HCT116 (cell line): Measurements from ENCODE around the gene CRISPLD2. TPM values are rescaled to one million over a fixed set of nuclear protein-coding genes. Genes with fewer than 3 reads are reported as not detected.
"Not testable (repeated sequence)": the region's sequence is repeated elsewhere in the genome, so short reads cannot be mapped to it uniquely, and the experiment has no call there.

Experiments used
- ATAC-seq: fragments of 200-7000 bp; cut with Tn5 transposase; 2 replicates; pipeline ENCODE4 v1.9.1; 2020; ENCODE audit warnings: mild to moderate bottlenecking, moderate library complexity
- BruUV-seq: library from RNA; stranded (reverse); fragments of 400-500 nt; replicated peaks from 2 replicates; lab custom pipeline; 2021; lab: Mats Ljungman, UMichigan
- CTCF ChIA-PET: fragments of 300-600 bp; sonication (Branson Sonifier 250); formaldehyde crosslinking; loops from one replicate; lab custom pipeline; 2021; ENCODE audit warnings: antibody characterized with exemption; lab: Charles Lee
- POLR2A ChIA-PET: fragments of 300-600, 350-600 bp; sonication (Branson Sonifier 250); formaldehyde crosslinking; loops from one replicate; lab custom pipeline; 2021; ENCODE audit warnings: antibody characterized with exemption; lab: Charles Lee
- RAD21 ChIA-PET, 2 experiments: fragments of 300-600 bp; sonication (Branson Sonifier 250); formaldehyde crosslinking; loops; one replicate each; lab custom pipeline; 2023; ENCODE audit warnings: low total read pairs in 2 of 2; ENCODE audit not compliant: uncharacterized antibody in 2 of 2, unreplicated experiment in 2 of 2, low non-redundant PET in 1 of 2; lab: Charles Lee
- DNase-seq: peaks from one replicate; pipeline ENCODE4 v3.0.0-alpha.2; 2010; ENCODE audit warnings: low read depth, low spot score
- H2AFZ ChIP-seq: fragments of 200-600 bp; shearing (Covaris generic), sonication (generic); 2 replicates; pipeline ENCODE4 v1.6.1; 2017; ENCODE audit warnings: low read depth, mixed run types, mixed read lengths, antibody characterized with exemption, low read length; ENCODE audit not compliant: poor library complexity, severe bottlenecking
- H3K27ac ChIP-seq: 2 replicates; pipeline ENCODE4 v1.5.1; 2012; ENCODE audit warnings: low read depth, low read length
- H3K27me3 ChIP-seq: fragments of 200-600 bp; sonication (generic); 2 replicates; pipeline ENCODE4 v1.6.1; 2016; ENCODE audit warnings: mixed run types, low read length, mixed read lengths; ENCODE audit not compliant: insufficient read depth
- H3K36me3 ChIP-seq, 2 experiments: fragments of 200-500 bp in 1 of 2; fragments of 200-600 bp in 1 of 2; sonication (Bioruptor generic) in 1 of 2; sonication (generic) in 1 of 2; 2 replicates each; pipeline versions ENCODE4 v1.5.1 to v1.6.1; 2014 to 2016; ENCODE audit warnings: low read length in 2 of 2, inconsistent platforms in 1 of 2, mixed read lengths in 1 of 2, mixed run types in 1 of 2; ENCODE audit not compliant: insufficient read depth in 2 of 2, control insufficient read depth in 1 of 2
- H3K4me1 ChIP-seq, 2 experiments: fragments of 200-600 bp in 1 of 2; sonication (generic) in 1 of 2; 2 replicates each; pipeline versions ENCODE4 v1.5.1 to v1.6.1; 2012 to 2017; ENCODE audit warnings: low read length in 2 of 2, inconsistent platforms in 1 of 2, mild to moderate bottlenecking in 1 of 2, mixed read lengths in 1 of 2, mixed run types in 1 of 2, moderate library complexity in 1 of 2; ENCODE audit not compliant: insufficient read depth in 2 of 2, control insufficient read depth in 1 of 2
- H3K4me2 ChIP-seq: fragments of 200-600 bp; sonication (generic); 2 replicates; pipeline ENCODE4 v1.6.1; 2017; ENCODE audit warnings: mixed run types, low read length, mixed read lengths
- H3K4me3 ChIP-seq, 2 experiments: fragments of 200-600 bp in 1 of 2; sonication (generic) in 1 of 2; replicated peaks in 1 of 2; 2 replicates each; pipeline ENCODE4 v1.5.1; 2011 to 2016; ENCODE audit warnings: low read length in 2 of 2, control low read depth in 1 of 2, low read depth in 1 of 2, mild to moderate bottlenecking in 1 of 2, mixed read lengths in 1 of 2, mixed run types in 1 of 2
- H3K79me2 ChIP-seq: fragments of 200-600 bp; sonication (generic); 2 replicates; pipeline ENCODE4 v1.6.1; 2017; ENCODE audit warnings: mild to moderate bottlenecking, mixed run types, low read length, moderate library complexity, mixed read lengths; ENCODE audit not compliant: insufficient read depth
- H3K9ac ChIP-seq: fragments of 200-600 bp; sonication (generic); 2 replicates; pipeline ENCODE4 v1.6.1; 2016; ENCODE audit warnings: low read length, mixed read lengths
- H3K9me2 ChIP-seq: fragments of 200-600 bp; sonication (generic), shearing (Covaris generic); 2 replicates; pipeline ENCODE4 v1.6.1; 2017; ENCODE audit warnings: mixed run types, mild to moderate bottlenecking, moderate library complexity; ENCODE audit not compliant: insufficient read depth
- H3K9me3 ChIP-seq, 2 experiments: fragments of 200-500 bp in 1 of 2; fragments of 200-600 bp in 1 of 2; sonication (Bioruptor generic) in 1 of 2; sonication (generic) in 1 of 2; 2 replicates each; pipeline ENCODE4 v1.6.1; 2014 to 2017; ENCODE audit warnings: low read length in 2 of 2, mixed read lengths in 2 of 2, inconsistent platforms in 1 of 2, low read depth in 1 of 2, mild to moderate bottlenecking in 1 of 2, mixed run types in 1 of 2, moderate library complexity in 1 of 2; ENCODE audit not compliant: control insufficient read depth in 1 of 2, insufficient read depth in 1 of 2
- H4K20me1 ChIP-seq: fragments of 200-600 bp; sonication (generic), shearing (Covaris generic); 2 replicates; pipeline ENCODE4 v1.6.1; 2017; ENCODE audit warnings: mixed run types, mild to moderate bottlenecking, moderate library complexity; ENCODE audit not compliant: insufficient read depth
- ELF1 ChIP-seq: IDR thresholded peaks from 2 replicates; pipeline ENCODE4 v1.6.1; 2012; ENCODE audit warnings: low read depth, borderline replicate concordance
- intact Hi-C: fragments of 100-400 bp; cut with micrococcal nuclease; formaldehyde crosslinking; loops from 2 replicates; pipeline ENCODE4 v1.10.0; 2022
- total RNA-seq: library from RNA; stranded (reverse); gene quantifications from one replicate; pipeline ENCODE4 v1.2.1, GENCODE V29; 2021; ENCODE audit not compliant: unreplicated experiment

CRISPLD2 gene
- total RNA-seq, 1 experiment from 2014 or later: 4.6 TPM

- ChIA-PET POLR2A (no interaction called here), RAD21 (no interaction called here), CTCF (interaction anchor here (6.4 kb wide), 1 partner anchor 14 kb away, joined by 30 read pairs; no protein-coding TSS in a partner anchor)
- intact Hi-C loops: loop anchor here (10.0 kb wide), 1 partner anchor 297 kb away; no protein-coding TSS in a partner anchor
- Histone ChIP-seq H3K27me3 (no peaks in the 10 kb centered on the region), H3K36me3 (no peaks in the 10 kb centered on the region), H3K79me2 (no peaks in the 10 kb centered on the region), H3K9me2 (no peaks in the 10 kb centered on the region), H3K4me3 (no peak overlapping the region), H3K27ac (no peak overlapping the region), H3K9ac (no peak overlapping the region), H3K4me2 (no peak overlapping the region), H3K9me3 (no peaks in the 10 kb centered on the region), H3K4me1 (peaks cover 0 to 8% of the 10 kb centered on the region in 2 experiments; a peak in 2 of 4 replicates), H4K20me1 (no peaks in the 10 kb centered on the region), H2AFZ (no peak overlapping the region)
- no TSS peak for BruUV-seq
- TF ChIP-seq ELF1: no peak
- ATAC-seq: no peak
- no peak for DNase-seq
These were observed 117.6 kb downstream of the CRISPLD2 start for GRCh38 chr16:84937196-84938005.

- intact Hi-C loops: loop anchor here (10.0 kb wide), 1 partner anchor 296 kb away; no protein-coding TSS in a partner anchor
- RAD21 ChIA-PET, H3K4me3 ChIP-seq, BruUV-seq, H3K27me3 ChIP-seq, H3K9me3 ChIP-seq, H3K36me3 ChIP-seq, H3K9ac ChIP-seq, H3K4me2 ChIP-seq, H3K9me2 ChIP-seq, H2AFZ ChIP-seq, H4K20me1 ChIP-seq, H3K27ac ChIP-seq, DNase-seq, H3K79me2 ChIP-seq, ATAC-seq, POLR2A ChIA-PET: not testable (repeated sequence)
- CTCF ChIA-PET: interaction anchor here (6.4 kb wide), 1 partner anchor 13 kb away, joined by 30 read pairs; no protein-coding TSS in a partner anchor
- peaks cover 0 to 11% of the 10 kb centered on the region in 2 experiments; a peak in 2 of 4 replicates for H3K4me1 ChIP-seq
These were observed 118.8 kb downstream of the CRISPLD2 start for GRCh38 chr16:84938616-84939015.
